ENCODE data around the gene SEMA4D. TPM values are rescaled to one million over a fixed set of nuclear protein-coding genes. Genes with fewer than 3 reads are reported as not detected.

Gene SEMA4D
- total RNA-seq, 1 donor from 2014 or later, result 79.7 TPM

DNA sequence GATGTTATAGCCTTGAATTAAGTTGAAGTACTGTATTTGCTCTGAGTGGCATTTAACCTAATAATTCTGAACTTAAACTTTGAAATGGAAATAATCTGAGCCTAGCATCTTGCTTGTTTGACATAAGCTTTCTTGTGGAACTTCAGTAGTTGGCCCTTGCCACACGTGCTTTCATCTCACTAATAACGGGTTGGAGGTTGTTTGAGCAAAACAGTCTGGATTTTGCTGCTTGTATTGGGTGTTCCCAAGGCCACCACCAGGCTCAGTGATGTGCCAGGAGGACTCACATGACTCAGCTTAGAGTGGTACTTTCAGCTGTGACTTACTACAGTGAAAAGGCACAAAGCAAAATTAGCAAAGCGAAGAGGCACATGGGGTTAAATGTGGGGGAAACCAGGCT is 143.9 kb downstream of the SEMA4D start:
- peaks cover 10% of the 10 kb centered on the region for H3K4me1 Mint-ChIP-seq
- TF ChIP-seq, protein P1, sequence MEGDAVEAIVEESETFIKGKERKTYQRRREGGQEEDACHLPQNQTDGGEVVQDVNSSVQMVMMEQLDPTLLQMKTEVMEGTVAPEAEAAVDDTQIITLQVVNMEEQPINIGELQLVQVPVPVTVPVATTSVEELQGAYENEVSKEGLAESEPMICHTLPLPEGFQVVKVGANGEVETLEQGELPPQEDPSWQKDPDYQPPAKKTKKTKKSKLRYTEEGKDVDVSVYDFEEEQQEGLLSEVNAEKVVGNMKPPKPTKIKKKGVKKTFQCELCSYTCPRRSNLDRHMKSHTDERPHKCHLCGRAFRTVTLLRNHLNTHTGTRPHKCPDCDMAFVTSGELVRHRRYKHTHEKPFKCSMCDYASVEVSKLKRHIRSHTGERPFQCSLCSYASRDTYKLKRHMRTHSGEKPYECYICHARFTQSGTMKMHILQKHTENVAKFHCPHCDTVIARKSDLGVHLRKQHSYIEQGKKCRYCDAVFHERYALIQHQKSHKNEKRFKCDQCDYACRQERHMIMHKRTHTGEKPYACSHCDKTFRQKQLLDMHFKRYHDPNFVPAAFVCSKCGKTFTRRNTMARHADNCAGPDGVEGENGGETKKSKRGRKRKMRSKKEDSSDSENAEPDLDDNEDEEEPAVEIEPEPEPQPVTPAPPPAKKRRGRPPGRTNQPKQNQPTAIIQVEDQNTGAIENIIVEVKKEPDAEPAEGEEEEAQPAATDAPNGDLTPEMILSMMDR (IDR thresholded peaks at IDR 0.05), result no peak
- peaks cover 98% of the 10 kb centered on the region for H3K36me3 Mint-ChIP-seq (ENCODE audit: low read depth)
- ATAC-seq (ENCODE audit: low read depth) (no peak), DNase-seq (no peak)
- POLR2A ChIA-PET, result no interaction called here
- CTCF ChIA-PET, result no interaction called here
- intact Hi-C loops (cut with micrococcal nuclease), result no loop called here
- H3K27ac Mint-ChIP-seq, result no peak overlapping the region
- no peaks in the 10 kb centered on the region for H3K27me3 Mint-ChIP-seq
- no peak overlapping the region for H3K4me3 Mint-ChIP-seq
- H3K9me3 Mint-ChIP-seq, result no peaks in the 10 kb centered on the region

DNA sequence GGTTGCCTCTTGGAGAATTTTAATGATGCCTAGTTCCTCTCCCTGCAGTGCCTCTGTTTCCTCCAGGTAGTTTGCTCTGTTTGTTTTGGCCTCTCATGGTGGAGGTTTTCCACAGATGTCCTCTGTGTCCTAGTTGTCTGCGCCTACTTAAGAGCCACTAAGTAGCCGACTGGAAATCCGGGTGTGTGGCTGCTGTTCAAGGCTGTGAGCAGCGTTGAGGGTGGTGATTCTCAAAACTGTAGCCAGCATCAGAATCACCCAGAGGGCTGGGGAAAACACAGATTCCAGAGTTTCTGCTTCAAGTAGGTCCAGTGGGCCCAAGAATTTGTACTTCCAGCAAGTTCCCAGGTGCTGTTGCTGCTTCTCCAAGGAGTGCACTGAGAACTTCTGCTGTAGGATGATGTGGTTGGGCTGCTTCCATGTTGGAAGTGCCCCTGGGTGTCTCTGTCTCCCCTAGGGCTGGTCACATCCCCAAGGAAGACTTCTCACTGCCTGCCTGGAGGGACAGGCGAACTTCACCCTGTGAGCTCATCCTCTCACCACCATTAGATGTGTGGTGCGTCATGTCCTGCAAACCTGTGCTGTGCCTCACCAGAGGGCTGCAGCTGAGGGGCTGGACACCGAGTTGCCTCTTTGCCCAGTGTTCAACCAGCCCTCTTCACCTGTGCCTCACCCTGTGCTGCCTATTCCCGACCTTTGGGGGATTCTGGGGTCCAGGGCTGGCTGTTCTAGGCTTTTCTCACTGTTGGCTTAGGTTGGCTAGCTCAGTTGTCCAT is 144.9 kb downstream of the SEMA4D start:
- Mint-ChIP-seq H3K27ac (no peak overlapping the region), H3K4me3 (no peak overlapping the region), H3K9me3 (no peaks in the 10 kb centered on the region), H3K4me1 (peaks cover 10% of the 10 kb centered on the region), H3K36me3 (ENCODE audit: low read depth) (peaks cover 98% of the 10 kb centered on the region), H3K27me3 (no peaks in the 10 kb centered on the region)
- ChIA-PET CTCF (no interaction called here), POLR2A (interaction anchor here (0.7 kb wide), 1 partner anchor 196 kb away, joined by 3 read pairs; no protein-coding TSS in a partner anchor)
- ATAC-seq (ENCODE audit: low read depth), result no peak
- TF ChIP-seq, protein P1 (IDR thresholded peaks at IDR 0.05), result no peak
- intact Hi-C loops (cut with micrococcal nuclease), result no loop called here
- no peak for DNase-seq

- no peaks in the 10 kb centered on the region for H3K27me3 Mint-ChIP-seq
- DNase-seq (no peak), ATAC-seq (ENCODE audit: low read depth) (no peak)
- no peak overlapping the region for H3K4me3 Mint-ChIP-seq
- peaks cover 98% of the 10 kb centered on the region for H3K36me3 Mint-ChIP-seq (ENCODE audit: low read depth)
- CTCF ChIA-PET, result no interaction called here
- peaks cover 10% of the 10 kb centered on the region for H3K4me1 Mint-ChIP-seq
- intact Hi-C loops (cut with micrococcal nuclease), result no loop called here
- TF ChIP-seq, protein P1 (IDR thresholded peaks at IDR 0.05), result no peak
- POLR2A ChIA-PET, result interaction anchor here (0.7 kb wide), 1 partner anchor 197 kb away, joined by 3 read pairs; no protein-coding TSS in a partner anchor
- H3K9me3 Mint-ChIP-seq, result no peaks in the 10 kb centered on the region
- no peak overlapping the region for H3K27ac Mint-ChIP-seq
Measured at GRCh38 chr9:89352451-89352850, 145.5 kb downstream of the SEMA4D start.

GRCh38 chr9:89351584-89352300 is 146.2 kb downstream of the SEMA4D start:
- Mint-ChIP-seq H3K4me1 (peaks cover 10% of the 10 kb centered on the region), H3K9me3 (no peaks in the 10 kb centered on the region), H3K36me3 (ENCODE audit: low read depth) (peaks cover 96% of the 10 kb centered on the region), H3K27me3 (no peaks in the 10 kb centered on the region), H3K27ac (no peak overlapping the region), H3K4me3 (no peak overlapping the region)
- ATAC-seq (ENCODE audit: low read depth), result no peak
- no peak for DNase-seq
- intact Hi-C loops (cut with micrococcal nuclease), result no loop called here
- ChIA-PET CTCF (no interaction called here), POLR2A (interaction anchor here (0.7 kb wide), 1 partner anchor 198 kb away, joined by 3 read pairs; no protein-coding TSS in a partner anchor)
- TF ChIP-seq, protein P1 (IDR thresholded peaks at IDR 0.05), result no peak

- H3K4me1 Mint-ChIP-seq, result peaks cover 10% of the 10 kb centered on the region
- TF ChIP-seq, protein P1 (IDR thresholded peaks at IDR 0.05), result no peak
- H3K9me3 Mint-ChIP-seq, result no peaks in the 10 kb centered on the region
- POLR2A ChIA-PET, result no interaction called here
- CTCF ChIA-PET, result no interaction called here
- no peak overlapping the region for H3K27ac Mint-ChIP-seq
- H3K4me3 Mint-ChIP-seq, result no peak overlapping the region
- no peak for DNase-seq
- no peak for ATAC-seq (ENCODE audit: low read depth)
- intact Hi-C loops (cut with micrococcal nuclease), result no loop called here
- peaks cover 96% of the 10 kb centered on the region for H3K36me3 Mint-ChIP-seq (ENCODE audit: low read depth)
- no peaks in the 10 kb centered on the region for H3K27me3 Mint-ChIP-seq
Measured at GRCh38 chr9:89350988-89351557, 146.8 kb downstream of the SEMA4D start.

Measured in activated B cell treated with CpG ODN at 0.5 μM for 24 hours (primary cell).